K562 (cell line): ENCODE results near the gene OPA3. TPM values are rescaled to one million over a fixed set of nuclear protein-coding genes. Genes with fewer than 3 reads are reported as not detected.
A peak's percentile ranks its signal among the peaks of the same experiment; 100 is the strongest.

Experiments used
- ADNP ChIP-seq: fragments of 200-800 bp; sonication (Bioruptor generic); IDR thresholded peaks from 2 replicates; pipeline ENCODE4 v1.6.1; 2016; ENCODE audit warnings: missing genetic modification characterization, missing compliant biosample characterization
- HINFP ChIP-seq: fragments of 450-650 bp; conservative IDR thresholded peaks from 2 replicates; pipeline ENCODE4 v1.6.1; 2016; ENCODE audit warnings: missing genetic modification characterization, low read depth, mild to moderate bottlenecking, control low read depth, missing compliant biosample characterization
- LCOR ChIP-seq: sonication (generic); formaldehyde crosslinking; IDR thresholded peaks from 2 replicates; pipeline ENCODE4 v1.8.0; 2022; ENCODE audit warnings: mild to moderate bottlenecking, missing genetic modification reagents
- MCM2 ChIP-seq: fragments of 450-650 bp; IDR thresholded peaks from 2 replicates; pipeline ENCODE4 v1.6.1; 2017; ENCODE audit warnings: low read depth, mild to moderate bottlenecking
- MCM7 ChIP-seq, 2 experiments: fragments of 450-650 bp; IDR thresholded peaks; 2 replicates each; pipeline ENCODE4 v1.6.1; 2016 to 2018
- MEF2A ChIP-seq: IDR thresholded peaks from 2 replicates; pipeline ENCODE4 v1.6.1; 2011; ENCODE audit warnings: low read depth, mild to moderate bottlenecking, low read length, moderate library complexity; ENCODE audit not compliant: control insufficient read depth
- PTTG1 ChIP-seq: fragments of 450-650 bp; IDR thresholded peaks from 2 replicates; pipeline ENCODE4 v1.6.1; 2016; ENCODE audit warnings: low read depth, mild to moderate bottlenecking, missing genetic modification characterization, missing compliant biosample characterization
- RBFOX2 ChIP-seq: fragments of 200-400 bp; formaldehyde crosslinking; IDR thresholded peaks from 2 replicates; pipeline ENCODE4 v1.6.1; 2017; ENCODE audit warnings: low read depth, mild to moderate bottlenecking, low read length, moderate library complexity
- SMARCB1 ChIP-seq: IDR thresholded peaks from 2 replicates; pipeline ENCODE4 v1.6.1; 2011; ENCODE audit warnings: improper control_type of control experiment, low read depth; ENCODE audit not compliant: insufficient read length
- TFAP4 ChIP-seq: sonication (generic); formaldehyde crosslinking; IDR thresholded peaks from 2 replicates; pipeline ENCODE4 v1.8.0; 2022; ENCODE audit warnings: missing genetic modification reagents, mild to moderate bottlenecking, moderate library complexity, borderline replicate concordance
- ZNF175 ChIP-seq: fragments of 200-800 bp; sonication (Bioruptor generic); IDR thresholded peaks from 2 replicates; pipeline ENCODE4 v1.6.1; 2016; ENCODE audit warnings: low read depth, mild to moderate bottlenecking, missing genetic modification characterization, missing compliant biosample characterization
- ZNF76 ChIP-seq: fragments of 250-450 bp; sonication (Bioruptor Pico); IDR thresholded peaks from 2 replicates; pipeline ENCODE4 v1.4.0; 2020; ENCODE audit warnings: mild to moderate bottlenecking, moderate library complexity, borderline replicate concordance
- polyA plus RNA-seq, 8 experiments: library from polyadenylated mRNA; depleted of rRNA in 4 of 8; stranded (reverse) in 5 of 8; unstranded in 3 of 8; fragments of >200 nt; fragmentation: Nextera tagmentation in 2 of 8; fragmentation: Illumina TruSeq in 1 of 8; extraction: Ambion mirVana in 2 of 8; extraction: Trizol in 1 of 8; gene quantifications; 2 replicates each; pipeline versions ENCODE4 v1.2.1 to v1.2.3, GENCODE V29; 2011 to 2014; ENCODE audit warnings: inconsistent platforms in 1 of 8, missing spikeins in 1 of 8
- total RNA-seq, 7 experiments: library from RNA; depleted of rRNA in 6 of 7; stranded (reverse); fragments of >200 nt in 6 of 7; fragmentation: Illumina TruSeq in 2 of 7; extraction: Trizol in 2 of 7; gene quantifications; 2 replicates each; pipeline versions ENCODE4 v1.2.1 to v1.2.3, GENCODE V29; 2011 to 2021; ENCODE audit warnings: low replicate concordance in 1 of 7
- TF ChIP-seq, protein P1 (sequence below), 2 experiments: fragments of 450-650 bp in 1 of 2; sonication (generic) in 1 of 2; formaldehyde crosslinking in 1 of 2; IDR thresholded peaks; 2 replicates each; pipeline versions ENCODE4 v1.7.1 to v1.9.0; 2016 to 2022; ENCODE audit warnings: inconsistent platforms in 1 of 2, mild to moderate bottlenecking in 1 of 2, missing genetic modification reagents in 1 of 2

The OPA3 gene
- total and polyA plus RNA-seq, 9 of the 15 experiments (the other 6 are each of a cell fraction or from before 2014, with no cell fraction given): 1.4 to 18.8 (median 9.0) TPM

- TF ChIP-seq, protein P1, sequence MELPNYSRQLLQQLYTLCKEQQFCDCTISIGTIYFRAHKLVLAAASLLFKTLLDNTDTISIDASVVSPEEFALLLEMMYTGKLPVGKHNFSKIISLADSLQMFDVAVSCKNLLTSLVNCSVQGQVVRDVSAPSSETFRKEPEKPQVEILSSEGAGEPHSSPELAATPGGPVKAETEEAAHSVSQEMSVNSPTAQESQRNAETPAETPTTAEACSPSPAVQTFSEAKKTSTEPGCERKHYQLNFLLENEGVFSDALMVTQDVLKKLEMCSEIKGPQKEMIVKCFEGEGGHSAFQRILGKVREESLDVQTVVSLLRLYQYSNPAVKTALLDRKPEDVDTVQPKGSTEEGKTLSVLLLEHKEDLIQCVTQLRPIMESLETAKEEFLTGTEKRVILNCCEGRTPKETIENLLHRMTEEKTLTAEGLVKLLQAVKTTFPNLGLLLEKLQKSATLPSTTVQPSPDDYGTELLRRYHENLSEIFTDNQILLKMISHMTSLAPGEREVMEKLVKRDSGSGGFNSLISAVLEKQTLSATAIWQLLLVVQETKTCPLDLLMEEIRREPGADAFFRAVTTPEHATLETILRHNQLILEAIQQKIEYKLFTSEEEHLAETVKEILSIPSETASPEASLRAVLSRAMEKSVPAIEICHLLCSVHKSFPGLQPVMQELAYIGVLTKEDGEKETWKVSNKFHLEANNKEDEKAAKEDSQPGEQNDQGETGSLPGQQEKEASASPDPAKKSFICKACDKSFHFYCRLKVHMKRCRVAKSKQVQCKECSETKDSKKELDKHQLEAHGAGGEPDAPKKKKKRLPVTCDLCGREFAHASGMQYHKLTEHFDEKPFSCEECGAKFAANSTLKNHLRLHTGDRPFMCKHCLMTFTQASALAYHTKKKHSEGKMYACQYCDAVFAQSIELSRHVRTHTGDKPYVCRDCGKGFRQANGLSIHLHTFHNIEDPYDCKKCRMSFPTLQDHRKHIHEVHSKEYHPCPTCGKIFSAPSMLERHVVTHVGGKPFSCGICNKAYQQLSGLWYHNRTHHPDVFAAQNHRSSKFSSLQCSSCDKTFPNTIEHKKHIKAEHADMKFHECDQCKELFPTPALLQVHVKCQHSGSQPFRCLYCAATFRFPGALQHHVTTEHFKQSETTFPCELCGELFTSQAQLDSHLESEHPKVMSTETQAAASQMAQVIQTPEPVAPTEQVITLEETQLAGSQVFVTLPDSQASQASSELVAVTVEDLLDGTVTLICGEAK (IDR thresholded peaks at IDR 0.05): peak; percentile 62; the same call in 1 of the 2 replicates
- TF ChIP-seq, protein P1 (CRISPR knock-in tag; IDR thresholded peaks at IDR 0.05): no peak
- TF ChIP-seq ZNF76 (CRISPR knock-in tag): no peak
- peak; percentile 51 for TF ChIP-seq TFAP4 (CRISPR knock-in tag)
- TF ChIP-seq HINFP (tag): no peak
- no peak for TF ChIP-seq ADNP
- TF ChIP-seq MEF2A: no peak
- no peak for TF ChIP-seq SMARCB1
- TF ChIP-seq PTTG1: no peak
- TF ChIP-seq RBFOX2: no peak; the same call in none of the 2 replicates
- TF ChIP-seq MCM2: no peak
- no peak for TF ChIP-seq MCM7 (IDR thresholded peaks at IDR 0.05)
- TF ChIP-seq LCOR (CRISPR knock-in tag): 0 out of 2 replicates have a peak, but pooled peaks have one; percentile 61
- peak; percentile 82; the same call in 1 of the 2 replicates for TF ChIP-seq ZNF175 (CRISPR knock-in tag)
Measured at GRCh38 chr19:45485305-45486077, 99.1 kb downstream of the OPA3 start (continued).
